Measurements from ENCODE around the gene HS3ST3A1.
"Not testable (repeated sequence)": the region's sequence is repeated elsewhere in the genome, so short reads cannot be mapped to it uniquely, and the experiment has no call there.

Gene HS3ST3A1

GRCh38 chr17:13502263-13502662 is 99.5 kb downstream of the HS3ST3A1 start:
- H3K27me3 ChIP-seq = no peaks in the 10 kb centered on the region
- H3K27ac ChIP-seq = no peak overlapping the region

DNA sequence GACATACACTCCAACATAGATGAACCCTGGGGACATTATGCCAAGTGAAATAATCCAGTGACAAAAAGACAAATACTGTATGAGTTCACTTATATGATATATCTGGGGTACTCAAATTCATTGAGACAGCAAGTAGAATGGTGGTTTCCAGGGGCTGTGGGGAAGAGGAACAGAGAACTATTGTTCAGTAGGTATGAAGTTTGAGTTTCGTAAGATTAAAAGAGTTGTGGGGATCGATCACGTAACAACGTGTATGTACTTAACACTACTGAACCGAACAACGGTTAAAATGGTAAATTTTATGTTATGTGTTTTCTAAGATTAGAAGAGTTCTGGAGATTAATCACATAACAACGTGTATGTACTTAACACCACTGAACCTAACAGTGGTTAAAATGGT is 100.8 kb downstream of the HS3ST3A1 start:
- H4K20me1 ChIP-seq = no peaks in the 10 kb centered on the region
- no peak overlapping the region for H3K4me3 ChIP-seq
- no peak for TF ChIP-seq Cebpa-rat (IDR thresholded peaks at IDR 0.05)
- no peak overlapping the region for H3K4me2 ChIP-seq
- no peak overlapping the region for H3K27ac ChIP-seq
- H3K9me3 ChIP-seq = no peaks in the 10 kb centered on the region
- H3K9ac ChIP-seq = no peak overlapping the region
- no peaks in the 10 kb centered on the region for H3K36me3 ChIP-seq
- H3K27me3 ChIP-seq = no peaks in the 10 kb centered on the region
- H3K4me1 ChIP-seq = no peaks in the 10 kb centered on the region

More at GRCh38 chr17:13502263-13502662, 99.5 kb downstream of the HS3ST3A1 start:
- Histone ChIP-seq H3K4me2 (no peak overlapping the region), H4K20me1 (no peaks in the 10 kb centered on the region), H3K36me3 (no peaks in the 10 kb centered on the region), H3K4me1 (no peaks in the 10 kb centered on the region), H3K9me3 (no peaks in the 10 kb centered on the region), H3K4me3 (no peak overlapping the region), H3K9ac (no peak overlapping the region)
- TF ChIP-seq Cebpa-rat (IDR thresholded peaks at IDR 0.05) = no peak

DNA sequence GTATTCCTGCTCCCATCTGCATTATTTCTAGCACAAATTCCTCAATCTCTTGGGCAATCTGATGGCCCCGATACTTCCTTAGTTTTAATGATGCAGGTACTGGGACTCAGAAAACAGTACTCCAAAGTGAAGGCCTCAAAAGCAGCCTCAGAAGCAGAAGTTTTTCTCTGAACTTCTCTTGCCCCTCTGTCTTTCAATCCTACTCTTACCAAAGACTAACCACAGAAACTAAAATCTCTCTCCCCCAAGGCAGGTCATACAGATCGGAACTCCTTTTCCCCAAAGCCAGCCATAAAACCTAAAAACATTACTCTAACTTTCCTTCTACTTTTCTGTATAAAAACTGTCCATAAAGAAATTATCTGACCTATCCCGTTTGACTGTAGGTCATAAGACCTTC is 103.5 kb downstream of the HS3ST3A1 start:
- no peaks in the 10 kb centered on the region for H3K27me3 ChIP-seq
- TF ChIP-seq Cebpa-rat (IDR thresholded peaks at IDR 0.05) = no peak
- H3K4me1 ChIP-seq = no peaks in the 10 kb centered on the region
- H3K4me2 ChIP-seq = no peak overlapping the region
- H3K9ac ChIP-seq = no peak overlapping the region
- H3K36me3 ChIP-seq = no peaks in the 10 kb centered on the region
- H4K20me1 ChIP-seq = no peaks in the 10 kb centered on the region
- H3K9me3 ChIP-seq = no peaks in the 10 kb centered on the region
- H3K4me3 ChIP-seq = no peak overlapping the region
- no peak overlapping the region for H3K27ac ChIP-seq

DNA sequence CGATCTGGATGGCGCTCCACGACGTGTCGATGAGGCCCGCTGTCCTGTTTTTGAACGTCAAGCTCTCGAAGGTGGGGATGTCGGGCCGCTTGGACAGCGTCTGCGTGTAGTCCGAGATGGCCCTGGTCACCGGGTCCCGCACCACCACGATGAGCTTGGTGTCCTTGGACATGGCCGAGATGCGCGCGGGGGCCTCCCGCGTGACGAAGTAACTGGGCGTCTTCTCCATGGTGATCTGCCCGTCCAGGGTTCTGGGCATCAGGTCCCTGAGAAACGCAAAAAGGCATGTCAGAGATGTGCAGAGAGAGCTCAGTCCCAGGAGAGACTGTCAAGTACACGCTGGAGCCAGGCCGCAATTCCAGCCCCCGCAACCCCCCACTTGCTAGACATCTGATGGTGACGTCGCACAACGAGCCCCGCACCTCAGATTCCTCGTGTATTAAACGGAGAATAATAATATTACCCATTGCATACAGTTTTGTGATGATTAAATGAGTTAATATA is 105.1 kb downstream of the HS3ST3A1 start:
- not testable (repeated sequence) for H4K20me1 ChIP-seq, H3K9ac ChIP-seq, H3K36me3 ChIP-seq, H3K9me3 ChIP-seq, H3K4me3 ChIP-seq, H3K27ac ChIP-seq, H3K27me3 ChIP-seq, H3K4me2 ChIP-seq, H3K4me1 ChIP-seq

- Histone ChIP-seq H3K4me2 (no peak overlapping the region), H3K9ac (no peak overlapping the region), H3K36me3 (no peaks in the 10 kb centered on the region), H4K20me1 (no peaks in the 10 kb centered on the region), H3K9me3 (no peaks in the 10 kb centered on the region), H3K4me1 (peaks cover 8% of the 10 kb centered on the region), H3K4me3 (no peak overlapping the region), H3K27ac (no peak overlapping the region), H3K27me3 (no peaks in the 10 kb centered on the region)
- no peak for TF ChIP-seq Cebpa-rat (IDR thresholded peaks at IDR 0.05)
Observed at GRCh38 chr17:13495423-13495822, 106.3 kb downstream of the HS3ST3A1 start.

DNA sequence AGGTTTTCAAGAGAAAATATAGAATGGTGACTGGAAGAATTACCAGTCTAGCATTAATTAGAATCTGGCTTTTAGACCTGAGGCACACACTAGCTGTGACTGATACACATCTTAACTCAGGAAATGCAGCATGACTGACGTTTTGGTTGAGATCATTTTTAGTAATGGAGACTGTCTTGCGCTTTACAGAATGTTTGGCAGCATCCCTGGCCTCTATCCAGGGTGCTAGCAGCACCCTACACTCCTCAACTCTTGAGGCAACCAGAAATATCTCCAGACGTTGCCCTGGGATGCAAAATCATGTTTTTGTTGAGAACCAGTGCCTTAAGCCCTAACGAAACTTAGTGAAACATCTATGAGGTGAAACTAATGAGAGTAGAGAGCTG is 109.0 kb downstream of the HS3ST3A1 start:
- Histone ChIP-seq H3K9ac (no peak overlapping the region), H4K20me1 (no peaks in the 10 kb centered on the region), H3K27me3 (no peaks in the 10 kb centered on the region), H3K4me3 (no peak overlapping the region), H3K4me1 (peaks cover 9% of the 10 kb centered on the region), H3K9me3 (no peaks in the 10 kb centered on the region), H3K36me3 (no peaks in the 10 kb centered on the region), H3K4me2 (no peak overlapping the region), H3K27ac (no peak overlapping the region)
- TF ChIP-seq Cebpa-rat (IDR thresholded peaks at IDR 0.05) = no peak

GRCh38 chr17:13491916-13492736 is 109.6 kb downstream of the HS3ST3A1 start:
- no peak overlapping the region for H3K4me3 ChIP-seq
- H3K27ac ChIP-seq = no peak overlapping the region
- TF ChIP-seq Cebpa-rat (IDR thresholded peaks at IDR 0.05) = no peak
- H4K20me1 ChIP-seq = no peaks in the 10 kb centered on the region
- no peak overlapping the region for H3K4me2 ChIP-seq
- peaks cover 9% of the 10 kb centered on the region for H3K4me1 ChIP-seq
- no peaks in the 10 kb centered on the region for H3K36me3 ChIP-seq
- H3K9ac ChIP-seq = no peak overlapping the region
- H3K9me3 ChIP-seq = no peaks in the 10 kb centered on the region
- H3K27me3 ChIP-seq = no peaks in the 10 kb centered on the region

DNA sequence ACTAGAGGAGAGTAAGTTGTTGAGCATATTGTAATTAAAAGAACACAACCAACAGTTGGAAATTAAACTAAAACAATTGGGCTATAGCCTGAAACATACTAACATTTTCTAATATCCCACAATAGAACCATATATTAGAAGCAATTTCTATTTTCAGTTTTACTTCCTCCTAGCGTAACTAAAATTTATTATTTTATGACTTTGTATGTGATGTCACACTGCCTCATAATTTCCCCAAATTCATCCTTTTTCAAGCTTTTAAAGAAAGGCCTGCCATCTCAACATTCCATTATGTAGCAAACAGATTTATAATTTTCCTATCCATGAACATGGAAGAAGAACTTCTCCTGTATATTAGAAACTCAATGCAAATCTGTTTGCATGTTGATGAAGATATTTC is 110.2 kb downstream of the HS3ST3A1 start:
- Histone ChIP-seq H3K4me2 (no peak overlapping the region), H3K4me1 (peaks cover 9% of the 10 kb centered on the region), H3K27ac (no peak overlapping the region), H3K4me3 (no peak overlapping the region), H3K9me3 (no peaks in the 10 kb centered on the region), H3K36me3 (no peaks in the 10 kb centered on the region), H3K9ac (no peak overlapping the region), H4K20me1 (no peaks in the 10 kb centered on the region), H3K27me3 (no peaks in the 10 kb centered on the region)
- TF ChIP-seq Cebpa-rat (IDR thresholded peaks at IDR 0.05) = no peak

- Histone ChIP-seq H3K9me3 (no peaks in the 10 kb centered on the region), H3K9ac (no peak overlapping the region), H3K36me3 (no peaks in the 10 kb centered on the region), H4K20me1 (no peaks in the 10 kb centered on the region), H3K4me1 (peaks cover 9% of the 10 kb centered on the region), H3K4me2 (peak overlapping the region; percentile 2; the same call in 1 of the 2 replicates), H3K4me3 (no peak overlapping the region), H3K27me3 (no peaks in the 10 kb centered on the region), H3K27ac (no peak overlapping the region)
- TF ChIP-seq Cebpa-rat (IDR thresholded peaks at IDR 0.05) = no peak
Observed at GRCh38 chr17:13490906-13491482, 110.7 kb downstream of the HS3ST3A1 start.

GRCh38 chr17:13490427-13490826 is 111.3 kb downstream of the HS3ST3A1 start:
- H3K36me3 ChIP-seq = no peaks in the 10 kb centered on the region
- peaks cover 9% of the 10 kb centered on the region for H3K4me1 ChIP-seq
- no peaks in the 10 kb centered on the region for H3K27me3 ChIP-seq
- H3K9ac ChIP-seq = no peak overlapping the region
- H3K27ac ChIP-seq = no peak overlapping the region
- no peaks in the 10 kb centered on the region for H4K20me1 ChIP-seq
- no peak for TF ChIP-seq Cebpa-rat (IDR thresholded peaks at IDR 0.05)
- H3K9me3 ChIP-seq = no peaks in the 10 kb centered on the region
- H3K4me2 ChIP-seq = 0 out of 2 replicates have a peak overlapping the region, but pooled peaks have one; percentile 2
- no peak overlapping the region for H3K4me3 ChIP-seq

Data from BLaER1 (cell line).